SHP77 treated with DMSO at 0.1 percent for 48 hours (cell line): Measurements from ENCODE around the gene GSN.
"Not testable (repeated sequence)": the region's sequence is repeated elsewhere in the genome, so short reads cannot be mapped to it uniquely, and the experiment has no call there.

Experiments used
- DNase-seq: peaks from one replicate; lab custom pipeline; 2025; lab: John Stamatoyannopoulos, UW

Gene GSN

GRCh38 chr9:121288673-121289025 lies 20.7 kb downstream of the GSN start:
- no peak for DNase-seq

DNA sequence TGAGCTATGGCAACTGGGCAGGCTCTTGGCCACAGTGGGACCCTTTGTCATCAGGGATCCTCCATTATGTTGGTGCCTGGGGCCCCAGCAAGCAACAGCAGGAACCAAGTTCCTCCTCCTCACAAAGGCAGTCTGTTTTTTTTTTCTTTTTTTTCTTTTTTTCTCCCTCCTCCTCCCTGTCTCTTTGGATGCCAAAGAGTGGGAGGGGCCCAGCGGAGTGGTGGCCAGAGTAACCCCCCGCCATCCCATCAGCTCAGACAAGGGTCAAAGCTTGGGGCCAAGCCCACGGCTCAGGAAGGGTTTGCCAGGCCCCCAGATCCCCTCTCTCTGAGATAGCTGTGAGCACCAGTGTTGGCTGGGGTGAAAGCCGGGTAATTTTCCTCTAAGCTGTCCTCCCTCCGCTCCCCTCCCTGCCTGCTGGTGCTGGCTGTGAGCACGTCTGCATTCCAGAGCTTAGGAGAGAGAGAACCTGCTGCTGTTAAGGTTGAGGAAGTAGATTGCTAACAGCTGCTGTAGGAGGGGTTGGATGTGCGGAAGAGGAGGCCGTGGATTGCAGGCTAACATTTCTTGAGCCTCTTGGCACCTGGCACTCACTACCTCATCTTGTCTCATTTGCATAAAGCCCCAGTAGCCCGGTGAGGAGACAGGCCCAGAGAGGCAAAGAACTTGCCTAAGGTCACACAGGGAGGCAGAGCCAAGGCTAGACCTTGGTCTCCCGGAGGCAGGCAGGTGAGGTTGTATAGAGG lies 21.2 kb downstream of the GSN start:
- DNase-seq = no peak

GRCh38 chr9:121289772-121290370 lies 21.9 kb downstream of the GSN start:
- no peak for DNase-seq

DNA sequence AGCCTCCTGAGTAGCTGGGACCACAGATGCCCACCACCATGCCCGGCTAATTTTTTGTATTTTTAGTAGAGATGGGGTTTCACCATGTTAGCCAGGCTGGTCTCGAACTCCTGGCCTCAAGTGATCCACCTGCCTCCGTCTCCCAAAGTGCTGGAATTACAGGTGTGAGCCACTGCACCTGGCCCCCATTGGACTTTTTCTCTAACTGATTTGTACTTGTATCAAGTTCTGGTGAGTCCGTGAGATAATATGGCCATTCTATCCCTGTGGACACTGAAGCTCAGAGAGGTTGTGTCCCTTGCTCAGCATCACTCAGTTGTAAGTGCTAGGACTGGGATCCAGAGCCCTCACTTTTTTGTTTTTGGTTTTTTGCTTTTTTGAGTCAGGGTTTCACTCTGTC lies 23.6 kb downstream of the GSN start:
- not testable (repeated sequence) for DNase-seq

DNA sequence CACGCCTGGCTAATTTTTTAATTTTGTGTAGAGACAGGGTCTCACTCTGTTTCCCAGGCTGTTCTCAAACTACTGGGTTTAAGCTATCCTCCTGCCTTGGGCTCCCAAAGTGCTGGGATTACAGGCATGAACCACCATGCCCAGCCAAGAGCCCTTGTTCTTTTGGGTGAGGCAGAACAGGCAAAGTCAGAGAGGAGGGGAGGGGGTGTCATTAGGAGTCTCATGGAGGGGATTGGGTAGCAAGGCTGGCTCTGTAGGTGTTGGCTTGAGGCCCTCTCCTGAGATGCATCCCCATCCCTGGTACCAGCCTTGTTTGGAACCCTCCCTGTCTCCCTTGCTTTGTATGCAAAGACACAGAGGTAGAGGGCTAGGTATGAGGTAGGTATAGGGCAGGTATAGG lies 24.1 kb downstream of the GSN start:
- DNase-seq = no peak

DNA sequence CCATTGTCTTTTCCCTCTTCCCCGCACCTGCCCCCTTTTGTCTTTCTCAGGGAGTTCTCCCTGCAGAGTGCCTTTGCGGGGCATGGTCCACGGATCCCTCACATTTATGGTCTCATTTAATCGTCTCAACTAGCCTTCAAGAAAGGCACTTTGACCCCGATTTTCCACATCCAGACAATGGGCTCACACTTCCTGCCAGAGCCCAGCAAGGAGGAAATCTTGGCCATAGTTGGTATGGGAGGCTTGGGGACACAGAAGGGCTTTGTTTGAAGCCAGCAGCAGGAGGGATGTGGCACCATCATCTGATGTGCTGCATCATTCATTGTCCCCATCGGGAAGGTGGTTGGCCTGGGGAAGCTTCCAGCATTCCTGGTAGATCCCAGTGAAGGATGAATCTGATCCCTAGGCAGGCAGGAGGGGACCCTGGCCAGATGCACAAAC lies 24.9 kb downstream of the GSN start:
- no peak for DNase-seq

- DNase-seq = no peak
These were observed 26.3 kb downstream of the GSN start for GRCh38 chr9:121294151-121294743.

GRCh38 chr9:121294866-121295661 lies 27.1 kb downstream of the GSN start:
- no peak for DNase-seq

DNA sequence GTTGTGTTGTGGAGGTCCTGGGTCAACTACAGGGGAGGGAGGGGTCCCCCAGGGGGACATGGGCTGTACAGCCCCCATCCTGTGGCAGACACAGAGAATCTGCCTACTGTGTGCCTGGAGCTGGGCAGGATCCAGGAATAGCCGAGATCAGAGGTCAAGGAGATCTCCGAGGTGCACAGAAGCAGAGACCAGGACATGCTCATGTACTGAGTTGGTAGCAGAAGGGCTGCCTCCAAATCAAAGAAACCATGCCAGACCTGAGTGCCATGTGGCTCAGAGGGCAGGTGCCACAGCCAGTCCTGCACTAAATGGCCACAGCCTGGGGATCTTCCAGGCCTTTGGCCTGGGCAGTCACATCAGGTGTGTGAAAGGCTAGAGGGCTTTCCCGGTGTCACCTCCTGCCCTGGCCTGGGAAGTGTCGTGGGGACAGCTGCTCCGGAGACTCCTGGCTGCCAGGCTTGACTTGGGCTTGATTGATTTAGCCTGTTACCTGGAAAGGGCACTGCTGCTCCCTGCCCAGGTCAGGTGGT lies 27.8 kb downstream of the GSN start:
- no peak for DNase-seq

GRCh38 chr9:121296213-121297127 lies 28.5 kb downstream of the GSN start:
- DNase-seq = no peak

DNA sequence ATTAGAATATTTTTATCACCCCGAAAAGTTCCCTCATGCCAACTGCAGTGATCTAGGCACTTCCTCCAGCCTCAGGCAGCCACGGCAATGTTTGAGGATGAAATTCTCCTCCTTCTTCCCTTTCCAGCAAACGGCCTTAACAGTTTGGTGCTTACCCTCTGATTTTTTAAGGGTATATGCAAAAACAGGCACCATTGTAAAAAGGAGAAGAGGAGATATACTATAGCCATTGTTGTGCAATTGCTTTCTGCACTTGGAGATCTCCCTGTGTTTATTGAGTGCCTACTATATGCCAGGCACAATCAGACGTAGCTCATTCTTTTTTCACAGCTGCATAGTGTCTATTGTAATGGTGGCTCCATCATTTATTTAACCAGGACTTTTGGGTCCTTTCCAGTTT lies 29.4 kb downstream of the GSN start:
- DNase-seq = no peak

GRCh38 chr9:121298016-121298538 lies 30.1 kb downstream of the GSN start:
- no peak for DNase-seq

DNA sequence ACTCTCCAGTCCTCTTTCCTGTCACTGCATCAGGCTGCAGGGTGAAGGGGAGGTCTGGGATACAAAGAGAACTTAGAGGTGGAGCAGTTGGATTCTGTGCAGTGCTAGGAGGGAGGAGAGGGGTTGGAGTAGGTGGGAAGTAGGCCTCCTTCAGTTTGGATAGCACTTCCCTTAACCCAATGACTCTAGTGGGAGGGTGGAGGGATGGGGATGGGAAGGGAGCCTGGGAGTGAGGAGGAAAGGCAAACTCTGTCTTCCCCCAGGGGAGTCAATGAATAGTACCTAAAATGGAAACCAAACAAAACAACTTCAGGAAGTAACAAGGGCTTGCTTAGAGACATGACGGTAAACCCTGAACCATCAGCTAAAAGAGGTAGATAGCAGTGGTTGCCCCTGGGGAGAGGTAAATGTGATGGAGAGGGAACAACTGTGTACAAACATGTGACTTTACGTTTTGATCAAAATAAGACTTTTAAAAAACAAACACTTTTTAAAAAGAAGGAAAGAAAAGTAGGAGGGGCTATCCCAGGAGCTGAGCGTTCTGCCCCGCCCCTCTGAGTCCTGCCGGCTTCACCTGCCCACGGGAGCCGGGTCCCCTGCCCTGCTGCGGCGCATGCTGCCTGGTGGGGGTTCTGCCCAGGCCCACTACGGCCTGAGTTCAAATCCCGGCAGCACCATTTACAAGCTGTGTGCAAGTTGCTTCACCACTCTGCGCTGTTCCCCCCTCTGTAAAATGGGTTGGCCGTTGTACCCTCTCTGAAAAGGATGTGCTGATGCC lies 30.9 kb downstream of the GSN start:
- DNase-seq = no peak

- DNase-seq = no peak
These were observed 31.7 kb downstream of the GSN start for GRCh38 chr9:121299467-121300282.

GRCh38 chr9:121300283-121301119 lies 32.5 kb downstream of the GSN start:
- DNase-seq = no peak

DNA sequence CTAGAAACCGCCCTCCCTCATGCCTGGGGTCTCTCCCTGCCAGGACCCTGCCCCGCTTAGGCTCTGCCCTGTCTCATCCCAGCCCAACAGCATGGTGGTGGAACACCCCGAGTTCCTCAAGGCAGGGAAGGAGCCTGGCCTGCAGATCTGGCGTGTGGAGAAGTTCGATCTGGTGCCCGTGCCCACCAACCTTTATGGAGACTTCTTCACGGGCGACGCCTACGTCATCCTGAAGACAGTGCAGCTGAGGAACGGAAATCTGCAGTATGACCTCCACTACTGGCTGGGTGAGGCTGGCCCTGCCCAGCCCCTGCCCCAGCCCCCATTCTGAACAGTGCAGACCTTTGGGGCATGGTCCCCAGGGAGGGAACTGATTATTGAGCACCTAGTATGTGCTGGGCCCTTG lies 33.9 kb downstream of the GSN start:
- DNase-seq = no peak

- no peak for DNase-seq
These were observed 34.4 kb downstream of the GSN start for GRCh38 chr9:121302341-121302740.

- no peak for DNase-seq
These were observed 34.8 kb downstream of the GSN start for GRCh38 chr9:121302786-121303185.
